Activated B cell treated with CpG ODN at 0.5 μM for 24 hours (primary cell): Measurements from ENCODE around the gene ABHD3. TPM values are rescaled to one million over a fixed set of nuclear protein-coding genes. Genes with fewer than 3 reads are reported as not detected.
"Not testable (repeated sequence)": the region's sequence is repeated elsewhere in the genome, so short reads cannot be mapped to it uniquely, and the experiment has no call there.

Experiments
- ATAC-seq: fragments of 200-7000 bp; cut with Tn5 transposase; one replicate; pipeline ENCODE4 v1.10.0; 2021; ENCODE audit warnings: low read depth, mild to moderate bottlenecking, moderate library complexity
- CTCF ChIA-PET: fragments of 350-600 bp; sonication (Branson Sonifier 250); formaldehyde crosslinking; loops from one replicate; lab custom pipeline; 2021; ENCODE audit warnings: antibody characterized with exemption; lab: Charles Lee
- POLR2A ChIA-PET: fragments of 350-600 bp; sonication (Branson Sonifier 250); formaldehyde crosslinking; loops from one replicate; lab custom pipeline; 2021; ENCODE audit warnings: antibody characterized with exemption; lab: Charles Lee
- DNase-seq: peaks from one replicate; pipeline ENCODE4 v3.0.0; 2022
- H3K27ac Mint-ChIP-seq: one replicate; pipeline ENCODE4 v1.8.0; 2020; ENCODE audit warnings: mixed read lengths
- H3K27me3 Mint-ChIP-seq: one replicate; pipeline ENCODE4 v1.8.0; 2021; ENCODE audit warnings: mixed read lengths
- H3K36me3 Mint-ChIP-seq: one replicate; pipeline ENCODE4 v1.8.0; 2021; ENCODE audit warnings: low read depth, mixed read lengths
- H3K4me1 Mint-ChIP-seq: one replicate; pipeline ENCODE4 v1.8.0; 2021; ENCODE audit warnings: mixed read lengths
- H3K4me3 Mint-ChIP-seq: one replicate; pipeline ENCODE4 v1.8.0; 2020; ENCODE audit warnings: mild to moderate bottlenecking, mixed read lengths
- H3K9me3 Mint-ChIP-seq: one replicate; pipeline ENCODE4 v1.8.0; 2020; ENCODE audit warnings: mixed read lengths
- CTCF ChIP-seq: fragments of 200-600 bp; IDR thresholded peaks from one replicate; pipeline ENCODE4 v1.8.0; 2022; ENCODE audit warnings: antibody characterized with exemption, mild to moderate bottlenecking
- intact Hi-C: fragments of 100-400 bp; cut with micrococcal nuclease; formaldehyde crosslinking; loops from one replicate; pipeline ENCODE4 v1.15.1; 2024
- total RNA-seq: library from RNA; stranded (reverse); gene quantifications from 2 replicates; pipeline ENCODE4 v1.2.3, GENCODE V29; 2022

Gene ABHD3
- total RNA-seq, 1 donor from 2014 or later, result 29.5 TPM

- peak; percentile 95 for DNase-seq
- Mint-ChIP-seq H3K4me1 (peaks cover 35% of the 10 kb centered on the region), H3K27ac (peak within 1 kb of the TSS; percentile 99), H3K27me3 (no peaks in the 10 kb centered on the region), H3K36me3 (peaks cover 34% of the 10 kb centered on the region), H3K9me3 (no peaks in the 10 kb centered on the region), H3K4me3 (peak within 1 kb of the TSS; percentile 98)
- TF ChIP-seq CTCF, result peak; percentile 47
- peak; percentile 100 for ATAC-seq
- intact Hi-C loops, result loop anchor here (1.0 kb wide), 5 partner anchors 12 to 239 kb away; partner anchors contain the start of genes ABHD3, ESCO1 and MIB1
- ChIA-PET CTCF (interaction anchor here (1.3 to 5.0 kb wide), 3 partner anchors 11 to 238 kb away, joined by 3 to 59 read pairs (median 5); partner anchors contain the start of gene ESCO1), POLR2A (interaction anchor here (0.6 to 5.7 kb wide), 14 partner anchors 10 to 501 kb away, joined by 3 to 152 read pairs (median 6); partner anchors contain the start of genes ABHD3, ESCO1, MIB1 and ROCK1)
These were observed 92.2 kb downstream of the ABHD3 start, which contains the start of gene SNRPD1 for GRCh38 chr18:21612125-21613039. SNRPD1 (plus strand) TSS chr18:21612314; CDS start chr18:21612430, 116 bp downstream.

GRCh38 chr18:21611401-21612124 lies 93.0 kb downstream of the ABHD3 start:
- ATAC-seq, H3K9me3 Mint-ChIP-seq, H3K27me3 Mint-ChIP-seq, DNase-seq: not testable (repeated sequence)
- POLR2A ChIA-PET, result interaction anchor here (0.7 to 5.7 kb wide), 11 partner anchors 10 to 130 kb away, joined by 3 to 152 read pairs (median 5); partner anchors contain the start of genes ABHD3, ESCO1 and MIB1
- H3K27ac Mint-ChIP-seq, result peak overlapping the region; percentile 99
- peak overlapping the region; percentile 98 for H3K4me3 Mint-ChIP-seq
- intact Hi-C loops, result loop anchor here (1.0 kb wide), 5 partner anchors 11 to 240 kb away; partner anchors contain the start of genes ABHD3, ESCO1 and MIB1
- CTCF ChIA-PET, result interaction anchor here (1.3 to 5.0 kb wide), 3 partner anchors 10 to 239 kb away, joined by 3 to 59 read pairs (median 5); partner anchors contain the start of gene ESCO1
- peaks cover 32% of the 10 kb centered on the region for H3K4me1 Mint-ChIP-seq
- peaks cover 26% of the 10 kb centered on the region for H3K36me3 Mint-ChIP-seq

- Mint-ChIP-seq H3K4me3 (no peak overlapping the region), H3K36me3 (peaks cover 5% of the 10 kb centered on the region), H3K4me1 (peaks cover 22% of the 10 kb centered on the region), H3K9me3 (no peaks in the 10 kb centered on the region), H3K27ac (no peak overlapping the region), H3K27me3 (no peaks in the 10 kb centered on the region)
- ChIA-PET CTCF (no interaction called here), POLR2A (no interaction called here)
- no peak for TF ChIP-seq CTCF
- ATAC-seq (no peak), DNase-seq (no peak)
- intact Hi-C loops, result loop anchor here (10.0 kb wide), 1 partner anchor 1620 kb away; no protein-coding TSS in a partner anchor
These were observed 99.4 kb downstream of the ABHD3 start for GRCh38 chr18:21605213-21605612.

GRCh38 chr18:21604671-21605070 lies 99.9 kb downstream of the ABHD3 start:
- Mint-ChIP-seq H3K27me3 (no peaks in the 10 kb centered on the region), H3K4me1 (peaks cover 24% of the 10 kb centered on the region), H3K27ac (no peak overlapping the region), H3K9me3 (no peaks in the 10 kb centered on the region), H3K36me3 (peaks cover 10% of the 10 kb centered on the region), H3K4me3 (no peak overlapping the region)
- ChIA-PET CTCF (no interaction called here), POLR2A (no interaction called here)
- no peak for DNase-seq
- no peak for TF ChIP-seq CTCF
- intact Hi-C loops, result loop anchor here (10.0 kb wide), 1 partner anchor 1620 kb away; no protein-coding TSS in a partner anchor
- no peak for ATAC-seq

- peaks cover 11% of the 10 kb centered on the region for H3K36me3 Mint-ChIP-seq
- DNase-seq (peak; percentile 30), ATAC-seq (peak; percentile 15)
- ChIA-PET CTCF (interaction anchor here (4.5 kb wide), 1 partner anchor 9 kb away, joined by 59 read pairs; the partner anchor contains the start of gene SNRPD1), POLR2A (interaction anchor here (1.1 to 5.2 kb wide), 2 partner anchors 9 to 138 kb away, joined by 3 to 152 read pairs; partner anchors contain the start of gene SNRPD1)
- peak overlapping the region; percentile 71 for H3K4me3 Mint-ChIP-seq
- H3K27me3 Mint-ChIP-seq, result no peaks in the 10 kb centered on the region
- intact Hi-C loops, result loop anchor here (10.0 kb wide), 1 partner anchor 1623 kb away; no protein-coding TSS in a partner anchor
- H3K4me1 Mint-ChIP-seq, result peaks cover 46% of the 10 kb centered on the region
- H3K9me3 Mint-ChIP-seq, result no peaks in the 10 kb centered on the region
- TF ChIP-seq CTCF, result no peak
- peak overlapping the region; percentile 86 for H3K27ac Mint-ChIP-seq
These were observed 102.3 kb downstream of the ABHD3 start for GRCh38 chr18:21602299-21602587.
